Measurements from ENCODE around the gene FCHSD2.
"Not testable (repeated sequence)": the region's sequence is repeated elsewhere in the genome, so short reads cannot be mapped to it uniquely, and the experiment has no call there.

The FCHSD2 gene

GRCh38 chr11:72859126-72859525 is 283.0 kb downstream of the FCHSD2 start:
- Mint-ChIP-seq H3K27me3 (ENCODE audit: low read depth, poor library complexity) (no peaks in the 10 kb centered on the region), H3K9me3 (no peaks in the 10 kb centered on the region), H3K4me3 (no peak overlapping the region), H3K4me1 (no peaks in the 10 kb centered on the region), H3K27ac (no peak overlapping the region), H3K36me3 (ENCODE audit: low read depth) (peaks cover 13% of the 10 kb centered on the region)
- no peak for DNase-seq
- TF ChIP-seq CTCF (IDR thresholded peaks at IDR 0.05), result no peak

GRCh38 chr11:72858267-72858666 is 283.9 kb downstream of the FCHSD2 start:
- peaks cover 13% of the 10 kb centered on the region for H3K36me3 Mint-ChIP-seq (ENCODE audit: low read depth)
- H3K27ac Mint-ChIP-seq; H3K9me3 Mint-ChIP-seq; H3K4me1 Mint-ChIP-seq; DNase-seq; H3K4me3 Mint-ChIP-seq; H3K27me3 Mint-ChIP-seq (ENCODE audit: low read depth, poor library complexity): not testable (repeated sequence)

GRCh38 chr11:72856551-72857345 is 285.4 kb downstream of the FCHSD2 start:
- DNase-seq, result no peak
- Mint-ChIP-seq H3K36me3 (ENCODE audit: low read depth) (peaks cover 21% of the 10 kb centered on the region), H3K4me3 (no peak overlapping the region), H3K27me3 (ENCODE audit: low read depth, poor library complexity) (no peaks in the 10 kb centered on the region), H3K27ac (no peak overlapping the region), H3K9me3 (no peaks in the 10 kb centered on the region), H3K4me1 (no peaks in the 10 kb centered on the region)
- no peak for TF ChIP-seq CTCF (IDR thresholded peaks at IDR 0.05)

GRCh38 chr11:72856065-72856464 is 286.1 kb downstream of the FCHSD2 start:
- H3K27me3 Mint-ChIP-seq (ENCODE audit: low read depth, poor library complexity), result no peaks in the 10 kb centered on the region
- DNase-seq, result no peak
- no peaks in the 10 kb centered on the region for H3K9me3 Mint-ChIP-seq
- no peaks in the 10 kb centered on the region for H3K4me1 Mint-ChIP-seq
- H3K36me3 Mint-ChIP-seq (ENCODE audit: low read depth), result peaks cover 21% of the 10 kb centered on the region
- H3K4me3 Mint-ChIP-seq, result no peak overlapping the region
- no peak for TF ChIP-seq CTCF (IDR thresholded peaks at IDR 0.05)
- H3K27ac Mint-ChIP-seq, result no peak overlapping the region

- DNase-seq, result no peak
- Mint-ChIP-seq H3K27me3 (ENCODE audit: low read depth, poor library complexity) (no peaks in the 10 kb centered on the region), H3K4me1 (no peaks in the 10 kb centered on the region)
Measured at GRCh38 chr11:72851726-72852125, 290.4 kb downstream of the FCHSD2 start.

GRCh38 chr11:72850832-72851231 is 291.3 kb downstream of the FCHSD2 start:
- no peak for TF ChIP-seq CTCF (IDR thresholded peaks at IDR 0.05)
- Mint-ChIP-seq H3K9me3 (no peaks in the 10 kb centered on the region), H3K27ac (no peak overlapping the region), H3K4me3 (no peak overlapping the region), H3K4me1 (no peaks in the 10 kb centered on the region), H3K27me3 (ENCODE audit: low read depth, poor library complexity) (no peaks in the 10 kb centered on the region), H3K36me3 (ENCODE audit: low read depth) (peaks cover 24% of the 10 kb centered on the region)
- DNase-seq, result no peak

More at GRCh38 chr11:72851726-72852125, 290.4 kb downstream of the FCHSD2 start:
- Mint-ChIP-seq H3K4me3 (no peak overlapping the region), H3K27ac (no peak overlapping the region), H3K36me3 (ENCODE audit: low read depth) (peaks cover 17% of the 10 kb centered on the region), H3K9me3 (no peaks in the 10 kb centered on the region)
- no peak for TF ChIP-seq CTCF (IDR thresholded peaks at IDR 0.05)

Measured in nephron progenitor cell (in vitro differentiated cells).